Forelimb muscle (tissue), 1 donor: Measurements from ENCODE around the gene MORN4. TPM values are rescaled to one million over a fixed set of nuclear protein-coding genes. Genes with fewer than 3 reads are reported as not detected.
A peak's percentile ranks its signal among the peaks of the same experiment; 100 is the strongest.
"Not testable (repeated sequence)": the region's sequence is repeated elsewhere in the genome, so short reads cannot be mapped to it uniquely, and the experiment has no call there.

Experiments used
- DNase-seq: peaks from one replicate; pipeline ENCODE4 v3.0.0-alpha.2; 2013; ENCODE audit warnings: low read depth
- polyA plus RNA-seq: library from polyadenylated mRNA; unstranded; fragments of 120-200 nt; gene quantifications from one replicate; pipeline ENCODE4 v1.2.1, GENCODE V29; 2013; ENCODE audit not compliant: insufficient read length

Gene MORN4
- polyA plus RNA-seq, 1 donor: 4.2 TPM

DNA sequence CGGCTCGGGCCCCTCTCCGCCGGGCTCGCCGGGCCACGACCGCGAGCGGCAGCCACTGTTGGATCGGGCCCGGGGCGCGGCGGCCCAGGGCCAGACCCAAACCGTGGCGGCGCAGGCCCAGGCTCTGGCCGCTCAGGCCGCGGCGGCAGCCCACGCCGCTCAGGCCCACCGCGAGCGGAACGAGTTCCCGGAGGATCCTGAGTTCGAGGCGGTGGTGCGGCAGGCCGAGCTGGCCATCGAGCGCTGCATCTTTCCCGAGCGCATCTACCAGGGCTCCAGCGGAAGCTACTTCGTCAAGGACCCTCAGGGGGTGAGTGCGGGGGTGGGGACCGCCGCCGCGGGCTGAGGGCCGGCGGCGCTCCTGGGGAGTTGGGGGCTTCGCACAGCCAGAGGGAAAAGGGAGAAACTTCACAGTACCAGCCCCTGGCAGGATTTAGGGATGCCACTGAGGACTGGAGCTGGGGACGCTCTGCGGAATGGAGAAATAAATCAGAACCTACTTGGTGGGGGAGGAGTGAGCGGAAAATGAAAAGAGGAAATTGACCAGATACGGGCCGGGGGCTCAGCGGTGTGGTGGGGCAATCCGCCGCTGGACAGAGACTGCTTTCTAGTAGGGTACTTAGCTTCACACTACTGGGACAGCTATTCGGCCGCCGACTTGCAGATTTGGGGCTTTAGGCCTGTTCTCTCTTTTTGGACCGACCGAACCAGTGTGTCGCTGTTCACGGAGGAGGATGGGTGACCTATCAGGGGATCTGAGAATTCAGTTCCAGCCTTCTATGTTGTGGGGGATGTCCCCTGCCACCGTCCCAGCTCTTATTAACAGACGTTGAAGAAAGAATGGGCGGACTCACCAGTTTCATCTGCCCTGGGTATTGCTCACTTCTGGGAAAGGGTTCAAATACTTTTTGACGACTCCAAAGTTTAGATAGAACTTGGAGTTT lies 7.8 kb upstream of the MORN4 start:
- DNase-seq: no peak

DNA sequence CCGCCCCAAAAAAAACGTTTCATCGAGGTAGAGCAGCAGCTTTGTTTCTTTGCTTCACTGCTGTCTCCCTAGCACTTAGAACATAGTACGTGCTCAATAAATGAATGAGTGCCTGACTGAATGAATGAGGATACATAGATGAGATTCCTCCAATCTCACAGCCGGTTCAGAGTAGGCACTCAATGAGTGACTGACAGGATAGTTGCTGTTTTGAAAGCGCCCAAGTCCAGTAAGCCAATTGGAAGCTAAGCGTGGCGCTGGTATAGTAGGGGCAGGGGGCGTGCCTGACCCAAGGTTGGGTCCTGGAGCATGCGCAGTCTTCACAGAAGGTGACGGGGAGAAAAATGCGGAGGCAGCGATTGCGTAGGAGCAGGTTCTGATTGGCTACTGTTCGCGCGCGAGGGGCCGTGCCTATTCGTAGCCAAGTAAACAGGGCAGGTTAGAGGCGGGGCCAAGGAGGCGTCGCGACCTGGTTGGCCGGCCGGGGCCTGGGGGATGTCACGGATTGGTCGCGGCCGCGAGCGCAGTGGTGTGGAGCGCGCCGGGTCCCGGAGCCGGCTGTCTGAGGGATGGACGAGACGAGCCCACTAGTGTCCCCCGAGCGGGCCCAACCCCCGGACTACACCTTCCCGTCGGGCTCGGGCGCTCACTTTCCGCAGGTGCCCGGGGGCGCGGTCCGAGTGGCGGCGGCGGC lies 7.0 kb upstream of the MORN4 start, which contains the start of gene PI4K2A:
Gene PI4K2A, plus strand, starts transcription at position 498 of the 694 bp plus-strand sequence. Its CDS starts 72 bp downstream, at position 570.
- peak; percentile 92 for DNase-seq

DNA sequence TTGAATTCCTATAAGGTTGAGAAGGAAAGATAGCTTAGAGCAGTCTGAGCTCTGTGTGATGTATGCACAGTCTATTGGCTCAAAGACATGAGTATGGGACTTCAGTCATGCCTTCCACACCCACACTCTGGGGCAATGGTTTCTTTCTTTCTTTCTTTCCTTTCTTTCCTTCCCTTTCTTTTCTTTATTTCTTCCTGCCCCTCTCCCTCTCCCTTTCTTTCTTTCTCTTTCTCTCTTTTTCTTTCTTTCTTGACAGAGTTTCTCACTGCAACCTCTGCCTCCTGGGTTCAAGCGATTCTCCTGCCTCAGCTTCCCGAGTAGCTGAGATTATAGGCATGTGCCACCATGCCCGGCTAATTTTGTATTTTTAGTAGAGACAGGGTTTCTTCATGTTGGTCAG lies 5.8 kb upstream of the MORN4 start:
- DNase-seq: not testable (repeated sequence)

DNA sequence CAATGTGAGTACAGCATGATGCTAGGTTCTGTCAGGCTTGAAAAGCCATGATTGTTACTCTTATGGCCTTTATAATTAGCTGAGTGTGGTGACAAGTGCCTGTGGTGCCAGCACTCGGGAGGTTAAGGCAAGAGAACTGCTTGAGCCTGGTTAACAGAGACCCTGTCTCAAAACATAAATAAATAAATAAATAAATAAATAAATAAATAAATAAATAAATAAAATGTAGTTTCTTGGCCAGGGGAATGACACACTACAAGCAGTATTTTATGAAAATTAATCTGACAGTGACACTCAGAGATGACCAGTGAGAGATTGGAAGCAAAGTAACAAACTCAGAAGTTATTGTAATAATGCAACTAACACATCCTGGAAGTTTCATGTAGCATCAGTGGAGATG lies 2.3 kb upstream of the MORN4 start:
- DNase-seq: no peak

DNA sequence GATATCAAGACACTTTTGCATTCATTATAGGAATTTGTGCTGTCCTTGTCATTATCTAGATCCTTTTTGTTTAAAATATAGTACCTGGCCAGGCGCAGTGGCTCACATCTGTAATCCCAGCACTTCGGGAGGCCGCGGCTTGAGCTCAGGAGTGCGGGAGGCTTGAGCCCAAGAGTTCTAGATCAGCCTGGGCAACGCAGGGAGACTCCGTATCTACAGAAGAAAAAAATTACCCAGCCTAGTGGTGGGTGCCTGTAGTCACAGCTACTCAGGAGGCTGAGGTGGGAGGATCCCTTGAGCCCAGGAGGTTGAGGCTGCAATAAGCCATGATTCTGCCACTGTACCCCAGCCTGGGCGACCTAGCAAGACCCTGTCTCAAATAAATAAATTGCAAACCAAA lies 621 bp upstream of the MORN4 start:
- no peak for DNase-seq

DNA sequence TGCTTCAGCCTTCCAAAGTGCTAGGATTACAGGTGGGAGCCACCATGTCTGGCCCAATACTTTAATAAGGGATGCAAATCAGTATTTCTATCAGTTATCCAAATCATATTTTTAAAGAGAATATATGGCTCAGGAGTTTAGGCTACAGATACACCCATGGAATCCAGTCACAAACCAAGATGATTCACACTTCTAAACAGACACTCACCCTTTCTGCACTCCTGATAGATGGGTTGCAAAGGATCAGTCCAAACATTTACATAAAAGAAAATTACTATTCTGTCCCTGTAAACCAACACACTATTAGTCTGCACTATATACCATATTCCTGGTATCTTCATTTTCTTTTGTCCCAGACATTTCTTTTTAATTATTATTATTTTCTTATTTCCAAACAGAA lies 2.2 kb downstream of the MORN4 start:
- DNase-seq: no peak

DNA sequence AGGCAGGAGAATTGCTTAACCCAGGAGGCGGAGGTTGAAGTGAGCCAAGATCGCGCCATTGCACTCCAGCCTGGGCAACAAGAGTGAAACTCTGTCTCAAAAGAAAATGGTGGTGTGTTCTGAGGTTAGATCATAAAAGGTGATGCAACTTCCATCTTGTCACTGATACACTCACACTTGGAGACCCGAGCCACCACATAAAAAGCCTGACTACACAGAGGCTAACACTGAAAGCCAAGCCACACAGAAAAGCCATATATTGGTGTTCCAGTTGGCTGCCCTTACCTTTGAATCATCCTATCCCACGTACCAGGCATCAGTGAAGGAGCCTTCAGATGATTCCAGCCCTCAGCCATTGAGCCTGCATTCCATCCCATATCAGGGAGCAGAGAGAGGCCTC lies 4.0 kb downstream of the MORN4 start:
- no peak for DNase-seq

DNA sequence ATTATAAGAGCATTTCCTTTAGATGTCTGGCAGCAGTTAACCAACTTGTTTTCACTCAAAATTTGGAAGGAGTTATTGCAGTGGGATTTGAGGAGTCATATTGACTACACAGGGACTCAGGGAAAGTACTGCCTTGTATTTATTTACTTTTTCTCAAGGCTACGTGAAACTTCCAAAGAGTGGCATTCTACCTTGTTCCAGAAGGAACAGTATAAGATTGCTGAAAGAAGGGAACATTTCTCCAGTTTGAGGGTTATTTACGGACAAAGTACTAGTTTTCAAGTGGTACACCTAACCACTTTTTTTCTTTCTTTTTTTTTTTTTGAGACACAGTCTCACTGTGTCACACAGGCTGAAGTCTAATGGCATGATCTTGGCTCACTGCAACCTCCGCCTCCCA lies 5.1 kb downstream of the MORN4 start:
- DNase-seq: no peak

DNA sequence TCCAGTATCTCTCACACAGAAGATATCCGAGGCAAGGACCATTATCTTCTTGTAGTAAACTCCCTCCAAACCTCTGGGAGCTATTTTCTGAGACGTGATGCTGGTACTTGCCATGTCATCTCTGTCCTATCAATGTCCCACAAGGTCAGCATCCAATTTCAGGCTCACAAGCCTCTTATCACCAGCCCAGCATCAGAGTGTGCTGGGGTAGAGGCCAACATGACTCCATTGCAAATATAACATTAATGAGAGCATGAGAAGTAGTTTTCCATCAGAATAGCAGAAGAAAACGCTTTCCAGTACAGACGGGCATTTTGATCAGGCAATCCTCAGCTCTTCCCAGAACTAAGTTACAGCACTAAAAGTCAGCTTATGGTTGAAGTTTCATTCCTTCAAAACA lies 5.6 kb downstream of the MORN4 start:
- no peak for DNase-seq

DNA sequence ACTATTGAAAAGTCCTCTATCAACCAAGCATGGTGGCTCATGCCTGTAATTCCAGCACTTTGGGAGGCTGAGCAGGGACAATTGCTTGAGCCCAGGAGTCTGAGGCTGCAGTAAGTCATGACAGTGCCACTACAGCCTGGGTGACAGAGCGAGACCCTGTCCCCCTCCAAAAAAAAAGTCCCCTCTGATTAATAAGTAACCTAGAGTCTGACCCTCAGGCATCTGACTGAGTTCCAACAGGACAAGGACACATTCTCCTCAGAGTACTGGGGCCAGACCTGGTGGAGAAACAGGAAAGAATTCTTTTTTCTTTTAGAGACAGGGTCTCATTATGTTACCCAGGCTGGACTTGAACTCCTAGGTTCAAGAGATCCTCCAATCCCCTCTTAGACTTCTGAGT lies 10.0 kb downstream of the MORN4 start:
- no peak for DNase-seq

DNA sequence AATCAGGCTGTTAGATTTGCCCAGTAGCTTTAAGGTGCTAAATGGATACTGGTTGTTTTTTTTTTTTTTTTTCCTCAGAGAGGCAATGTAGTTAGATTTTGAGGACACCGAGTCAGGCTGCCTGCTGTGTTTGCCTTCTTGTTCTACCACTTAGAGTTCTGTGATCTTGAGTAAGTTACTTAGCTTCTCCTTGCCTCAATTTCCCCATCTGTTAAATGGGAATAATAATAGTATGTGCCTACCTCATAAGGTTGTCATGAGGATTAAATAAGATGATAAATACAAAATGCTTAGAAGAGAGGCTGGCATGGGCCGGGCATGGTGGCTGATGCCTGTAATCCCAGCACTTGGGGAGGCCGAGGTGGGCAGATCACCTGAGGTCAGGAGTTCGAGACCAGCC lies 14.6 kb downstream of the MORN4 start:
- no peak for DNase-seq

DNA sequence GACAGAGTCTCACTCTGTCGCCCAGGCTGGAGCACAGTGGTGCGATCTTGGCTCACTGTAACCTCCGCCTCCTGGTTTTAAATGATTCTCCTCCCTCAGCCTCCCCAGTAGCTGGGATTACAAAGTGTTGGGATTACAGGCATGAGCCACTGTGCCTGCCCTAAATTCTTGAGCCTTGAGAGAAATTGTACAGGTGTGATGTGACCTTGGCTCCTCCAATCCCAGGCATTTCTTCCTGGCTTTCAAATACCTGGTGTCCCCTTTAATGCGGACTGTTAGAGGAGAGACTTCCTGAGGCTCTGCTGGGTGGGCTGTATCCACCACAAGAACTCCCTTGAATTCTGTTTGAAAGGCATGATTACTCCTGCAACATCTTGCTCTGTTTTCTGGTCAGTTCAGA lies 15.0 kb downstream of the MORN4 start:
- no peak for DNase-seq

DNA sequence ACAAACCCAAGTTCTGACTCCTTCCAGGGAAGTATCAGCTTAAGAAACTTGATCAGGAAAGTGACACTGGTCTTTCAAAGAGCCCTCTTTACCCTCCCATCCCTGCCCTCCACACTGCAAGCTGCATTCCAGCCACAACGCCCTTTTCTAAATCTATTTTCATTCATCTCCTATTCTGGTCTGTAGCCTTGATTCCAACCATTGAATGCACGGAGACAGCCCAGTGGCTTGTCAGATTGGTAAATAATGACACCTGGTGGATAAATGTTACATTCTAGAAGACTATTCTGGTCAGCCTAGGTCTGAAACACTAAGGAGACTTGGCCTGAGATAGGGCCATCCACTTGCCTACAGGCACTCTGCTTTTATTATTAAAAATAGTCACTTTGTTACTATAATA lies 20.9 kb downstream of the MORN4 start:
- DNase-seq: peak; percentile 29

DNA sequence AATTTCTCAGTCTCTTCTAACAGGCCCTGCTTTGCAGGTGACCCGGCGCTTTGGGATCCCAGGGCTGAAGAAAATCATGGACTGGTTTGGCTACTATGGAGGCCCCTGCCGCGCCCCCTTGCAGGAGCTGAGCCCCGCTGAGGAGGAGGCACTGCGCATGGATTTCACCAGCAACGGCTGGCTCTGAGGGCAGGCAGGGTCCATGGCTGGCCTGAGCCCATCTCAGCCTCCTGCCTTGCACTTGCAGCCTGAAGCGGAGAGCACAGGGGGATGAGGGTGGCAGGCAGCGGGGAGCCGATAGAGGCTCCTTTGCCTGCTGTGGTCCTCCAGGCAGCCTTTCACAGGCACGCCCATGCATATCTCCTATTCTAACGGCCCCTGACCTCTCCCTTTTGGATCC lies 21.8 kb downstream of the MORN4 start:
- no peak for DNase-seq

DNA sequence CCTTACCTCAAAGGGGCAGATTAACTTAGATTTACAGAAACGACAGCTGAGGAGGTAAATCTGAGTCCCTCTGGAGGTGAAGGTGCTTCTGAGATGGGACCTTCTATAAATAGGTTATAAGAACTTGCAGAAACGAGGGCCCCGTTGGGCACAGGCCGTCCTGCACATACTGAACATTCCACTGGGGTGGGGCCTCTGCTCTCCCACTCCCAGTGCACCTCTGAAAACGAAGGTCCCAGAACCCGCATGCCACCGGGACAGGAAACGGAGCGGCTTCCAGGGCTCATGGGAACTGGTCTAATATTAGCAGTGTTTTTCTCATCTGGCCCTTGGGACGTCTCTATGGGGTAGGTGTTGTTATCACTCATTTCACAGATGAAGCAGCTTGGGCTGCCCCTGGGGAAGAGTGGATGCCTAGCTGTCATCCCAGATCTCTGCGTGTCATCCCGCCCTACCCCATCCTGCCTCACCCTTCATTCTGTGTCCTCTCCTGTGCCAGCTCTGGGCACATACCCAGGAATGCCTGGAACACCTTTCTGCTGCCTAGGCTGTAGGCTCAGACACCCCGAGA lies 24.2 kb downstream of the MORN4 start:
- DNase-seq: no peak

DNA sequence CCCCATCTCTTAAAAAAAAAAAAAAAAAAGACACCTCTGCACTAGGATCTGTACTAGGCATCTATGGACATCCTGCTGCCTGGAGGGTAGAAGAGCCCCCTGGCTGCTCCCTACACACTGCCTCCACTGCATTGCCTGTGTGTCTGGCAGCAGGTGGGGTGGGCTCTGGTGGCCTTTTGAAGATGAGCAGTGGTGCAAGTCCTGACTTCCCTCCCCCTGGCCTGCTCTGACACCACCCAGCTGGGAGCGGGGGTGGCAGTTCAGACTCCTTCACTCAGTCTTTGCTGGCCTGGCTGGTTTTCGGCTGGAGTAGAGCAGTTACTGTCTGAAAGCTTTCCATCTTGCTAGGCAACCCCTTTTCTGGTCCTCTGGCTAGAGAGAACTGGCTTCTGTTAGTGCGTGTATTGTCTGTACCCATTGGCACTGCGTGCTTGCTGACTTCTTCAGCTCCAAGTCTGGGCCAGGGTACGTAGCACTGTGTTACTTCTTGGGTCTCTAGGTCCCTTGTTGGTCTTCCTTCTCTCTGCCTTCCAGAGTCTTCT lies 26.1 kb downstream of the MORN4 start:
- no peak for DNase-seq

DNA sequence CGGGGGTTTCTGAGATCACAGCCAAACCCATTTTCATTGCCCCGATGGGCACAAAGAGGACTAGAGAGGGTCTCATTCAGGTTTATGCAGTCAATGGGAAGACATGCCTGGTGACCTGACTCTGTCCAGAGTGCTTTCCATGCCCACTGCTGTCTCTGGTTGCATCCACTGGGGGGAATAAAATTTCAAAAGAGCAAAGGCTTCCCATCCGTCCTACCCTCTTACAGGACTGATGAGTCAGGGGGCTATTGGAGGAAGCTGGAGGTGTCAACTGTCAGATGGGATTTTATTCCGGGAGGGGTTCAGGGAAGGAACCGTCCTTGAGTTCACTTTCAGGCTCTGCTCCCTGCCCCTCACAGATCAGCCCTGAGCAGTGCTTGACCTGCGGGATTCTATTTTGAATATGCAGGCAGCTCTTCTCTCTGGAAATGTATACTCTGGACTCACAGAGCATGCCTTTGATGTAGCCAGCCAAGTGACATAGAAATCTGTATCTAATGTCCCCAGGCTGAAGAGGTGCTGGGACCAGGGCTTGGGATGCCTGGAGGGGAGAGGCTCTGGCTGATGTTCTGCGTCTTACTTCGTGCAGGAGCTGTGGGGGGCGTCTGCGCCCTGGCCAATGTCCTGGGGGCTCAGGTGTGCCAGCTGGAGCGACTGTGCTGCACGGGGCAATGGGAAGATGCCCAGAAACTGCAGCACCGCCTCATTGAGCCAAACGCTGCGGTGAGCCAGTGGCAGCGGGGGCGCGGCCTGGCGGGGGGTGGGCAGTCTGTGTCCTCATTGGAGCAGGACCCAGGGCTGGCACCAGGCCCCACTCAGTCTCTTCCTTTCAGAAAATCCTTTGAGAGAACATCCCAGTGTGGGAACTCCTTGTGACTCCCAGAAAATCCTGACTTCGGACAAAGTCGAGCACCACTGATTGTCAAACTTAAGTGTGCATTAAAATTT lies 31.8 kb downstream of the MORN4 start:
- DNase-seq: no peak

DNA sequence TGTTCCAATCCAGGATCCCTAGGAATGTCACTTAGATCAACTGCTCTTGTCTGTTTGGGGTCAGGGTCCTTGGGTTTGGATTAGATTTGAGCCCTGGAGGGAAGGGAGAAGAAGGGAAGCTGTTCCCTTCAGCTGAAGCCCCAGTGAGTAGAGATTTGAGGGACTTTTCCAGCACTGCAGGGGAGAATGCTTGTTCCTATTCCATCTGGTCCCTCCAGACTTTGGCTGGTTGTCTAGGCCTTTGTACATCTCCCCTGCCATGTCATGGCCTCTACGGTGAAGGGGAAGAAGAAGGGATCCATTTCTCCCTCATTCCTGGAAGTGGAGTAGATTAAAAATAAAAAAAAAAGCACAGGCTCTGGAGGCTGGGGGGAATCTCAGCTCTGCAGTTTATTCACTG lies 32.7 kb downstream of the MORN4 start:
- DNase-seq: no peak

DNA sequence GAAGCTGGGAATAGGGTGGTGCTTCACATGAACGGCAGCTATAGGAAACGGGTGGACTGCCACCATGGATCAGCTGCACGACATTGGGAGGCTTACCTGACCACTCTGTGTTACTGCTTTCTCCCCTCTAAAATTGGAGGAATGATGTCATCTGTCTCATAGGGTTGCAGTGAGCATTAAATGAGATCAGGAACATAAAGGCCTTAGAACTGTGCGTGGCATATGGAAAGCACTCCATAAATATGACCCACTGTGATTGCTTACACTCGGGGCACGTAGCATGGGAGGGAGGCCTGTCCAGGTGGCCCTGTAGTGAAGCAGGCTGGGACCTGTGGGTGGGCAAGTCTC lies 34.1 kb downstream of the MORN4 start:
- no peak for DNase-seq

DNA sequence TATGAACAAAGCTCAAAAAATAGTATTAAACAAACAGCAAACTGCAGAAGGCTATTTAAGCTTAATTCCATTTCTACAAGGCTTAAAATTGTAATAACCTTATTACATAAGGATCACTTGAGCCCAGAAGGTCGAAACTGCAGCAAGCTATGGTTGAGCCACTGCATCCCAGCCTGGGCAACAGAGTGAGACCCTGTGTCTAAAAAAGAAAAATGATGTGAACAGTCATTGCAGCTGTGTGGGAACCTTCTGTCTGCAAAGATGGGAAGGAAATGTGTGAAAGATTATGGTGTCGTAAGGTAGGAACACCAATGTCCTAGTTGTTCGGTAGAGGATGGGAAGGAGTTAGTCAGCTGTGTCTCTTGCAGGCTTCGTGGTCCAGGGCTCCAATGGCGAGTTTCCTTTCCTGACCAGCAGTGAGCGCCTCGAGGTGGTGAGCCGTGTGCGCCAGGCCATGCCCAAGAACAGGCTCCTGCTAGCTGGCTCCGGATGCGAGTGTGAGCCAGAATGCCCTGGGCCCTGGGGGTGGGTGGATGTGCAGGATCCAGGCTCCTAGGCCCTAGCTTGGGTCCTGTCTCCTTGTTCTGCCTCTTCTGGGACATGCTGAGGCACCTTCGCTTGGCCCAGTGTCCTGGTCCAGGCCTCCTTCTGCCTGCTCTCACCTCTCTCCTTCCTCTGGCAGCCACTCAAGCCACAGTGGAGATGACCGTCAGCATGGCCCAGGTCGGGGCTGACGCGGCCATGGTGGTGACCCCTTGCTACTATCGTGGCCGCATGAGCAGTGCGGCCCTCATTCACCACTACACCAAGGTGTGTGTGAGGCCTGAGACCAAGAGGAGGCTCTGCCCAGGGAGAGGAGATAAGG lies 34.7 kb downstream of the MORN4 start:
- DNase-seq: no peak
